ENCODE results near the gene TRA2B. TPM values are rescaled to one million over a fixed set of nuclear protein-coding genes. Genes with fewer than 3 reads are reported as not detected.

Gene TRA2B
- total RNA-seq, 2 experiments from 2014 or later = 194 to 195 TPM

DNA sequence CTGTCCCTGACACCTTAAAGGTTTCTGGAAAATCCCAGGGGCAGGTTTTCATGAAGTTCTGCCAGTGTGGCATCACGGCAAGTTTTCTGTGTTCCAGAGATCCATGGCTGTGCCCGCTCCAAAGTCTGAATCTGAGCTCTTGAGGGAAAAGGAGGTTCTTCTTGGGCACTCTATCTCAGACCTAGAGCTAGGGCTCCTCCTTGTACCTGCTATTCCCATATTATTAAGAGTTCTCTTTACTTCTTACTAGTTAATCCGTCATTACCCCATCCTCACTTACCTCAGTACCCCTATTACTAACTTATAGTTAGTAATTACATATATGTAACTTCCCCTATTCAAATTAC, 5.9 kb upstream of the TRA2B start:
- no peak overlapping the region for H3K4me3 Mint-ChIP-seq
- no peaks in the 10 kb centered on the region for H3K9me3 Mint-ChIP-seq
- ChIA-PET POLR2A (interaction anchor here (0.8 to 1.7 kb wide), 12 partner anchors 9 to 1424 kb away, joined by 3 to 7 read pairs (median 4); partner anchors contain the start of genes DNAJB11, EIF4A2 and RTP4), CTCF (interaction anchor here (0.6 to 3.7 kb wide), 57 partner anchors 9 to 857 kb away, joined by 3 to 62 read pairs (median 4); partner anchors contain the start of gene TBCCD1)
- H3K27ac Mint-ChIP-seq = no peak overlapping the region
- peaks cover 13% of the 10 kb centered on the region for H3K4me1 Mint-ChIP-seq
- DNase-seq = no peak
- H3K27me3 Mint-ChIP-seq = peaks cover 17% of the 10 kb centered on the region
- no peaks in the 10 kb centered on the region for H3K36me3 Mint-ChIP-seq (ENCODE audit: low read depth)

GRCh38 chr3:185942907-185943759, 5.3 kb upstream of the TRA2B start:
- peak overlapping the region; percentile 8 for H3K4me3 Mint-ChIP-seq
- peaks cover 15% of the 10 kb centered on the region for H3K27me3 Mint-ChIP-seq
- peak; percentile 88 for DNase-seq
- CTCF ChIA-PET = interaction anchor here (0.6 to 3.7 kb wide), 61 partner anchors 9 to 1049 kb away, joined by 3 to 62 read pairs (median 4); partner anchors contain the start of genes DNAJB11 and TBCCD1
- H3K27ac Mint-ChIP-seq = no peak overlapping the region
- peaks cover 2% of the 10 kb centered on the region for H3K9me3 Mint-ChIP-seq
- H3K36me3 Mint-ChIP-seq (ENCODE audit: low read depth) = peaks cover 2% of the 10 kb centered on the region
- POLR2A ChIA-PET = interaction anchor here (0.8 to 1.7 kb wide), 15 partner anchors 9 to 1425 kb away, joined by 3 to 7 read pairs (median 3); partner anchors contain the start of genes DNAJB11, EIF4A2 and RTP4
- peaks cover 15% of the 10 kb centered on the region for H3K4me1 Mint-ChIP-seq

- H3K36me3 Mint-ChIP-seq (ENCODE audit: low read depth) = peaks cover 8% of the 10 kb centered on the region
- POLR2A ChIA-PET = interaction anchor here (1.0 to 1.6 kb wide), 4 partner anchors 15 to 628 kb away, joined by 3 to 6 read pairs (median 4); partner anchors contain the start of gene DNAJB11
- no peak overlapping the region for H3K27ac Mint-ChIP-seq
- H3K9me3 Mint-ChIP-seq = peaks cover 2% of the 10 kb centered on the region
- H3K4me3 Mint-ChIP-seq = no peak overlapping the region
- peaks cover 12% of the 10 kb centered on the region for H3K27me3 Mint-ChIP-seq
- no peak for DNase-seq
- CTCF ChIA-PET = interaction anchor here (1.8 to 3.7 kb wide), 10 partner anchors 10 to 629 kb away, joined by 5 to 62 read pairs (median 20); no protein-coding TSS in a partner anchor
- H3K4me1 Mint-ChIP-seq = peaks cover 18% of the 10 kb centered on the region
Observed at GRCh38 chr3:185942396-185942795, 4.6 kb upstream of the TRA2B start.

- Mint-ChIP-seq H3K4me3 (no peak overlapping the region), H3K27ac (no peak overlapping the region), H3K36me3 (ENCODE audit: low read depth) (peaks cover 22% of the 10 kb centered on the region), H3K27me3 (peaks cover 6% of the 10 kb centered on the region), H3K9me3 (peaks cover 2% of the 10 kb centered on the region), H3K4me1 (peaks cover 18% of the 10 kb centered on the region)
- CTCF ChIA-PET = no interaction called here
- no peak for DNase-seq
- POLR2A ChIA-PET = interaction anchor here (0.7 kb wide), 1 partner anchor 18 kb away, joined by 3 read pairs; no protein-coding TSS in a partner anchor
Observed at GRCh38 chr3:185940951-185941350, 3.1 kb upstream of the TRA2B start.

DNA sequence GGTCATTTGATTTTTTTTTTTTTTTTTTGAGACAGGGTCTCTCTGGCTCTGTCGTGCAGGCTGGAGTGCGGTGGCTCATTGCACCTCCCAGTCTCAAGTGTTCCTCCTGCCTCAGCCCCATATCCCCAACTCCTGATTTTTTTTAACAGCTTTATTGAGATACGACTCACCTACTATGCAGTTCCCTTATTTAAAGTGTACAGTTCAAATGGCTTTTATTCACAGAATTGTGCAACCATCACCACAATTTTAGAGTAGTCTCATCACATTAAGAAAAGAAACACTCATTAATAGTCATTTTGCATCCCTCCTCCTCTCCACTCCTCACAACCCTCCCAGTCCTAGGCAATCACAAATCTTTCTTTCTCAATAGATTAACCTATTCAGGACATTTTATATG, 1.9 kb upstream of the TRA2B start:
- H3K4me3 Mint-ChIP-seq = no peak overlapping the region
- peaks cover 34% of the 10 kb centered on the region for H3K36me3 Mint-ChIP-seq (ENCODE audit: low read depth)
- H3K9me3 Mint-ChIP-seq = peaks cover 2% of the 10 kb centered on the region
- H3K27me3 Mint-ChIP-seq = peaks cover 6% of the 10 kb centered on the region
- peaks cover 21% of the 10 kb centered on the region for H3K4me1 Mint-ChIP-seq
- no peak for DNase-seq
- ChIA-PET CTCF (no interaction called here), POLR2A (no interaction called here)
- H3K27ac Mint-ChIP-seq = no peak overlapping the region

GRCh38 chr3:185936814-185937688, 763 bp downstream of the TRA2B start:
- peak overlapping the region; percentile 100 for H3K27ac Mint-ChIP-seq
- H3K4me1 Mint-ChIP-seq = peaks cover 31% of the 10 kb centered on the region
- peaks cover 51% of the 10 kb centered on the region for H3K36me3 Mint-ChIP-seq (ENCODE audit: low read depth)
- peak overlapping the region; percentile 98 for H3K4me3 Mint-ChIP-seq
- DNase-seq = peak; percentile 89
- ChIA-PET CTCF (interaction anchor here (0.9 to 2.3 kb wide), 3 partner anchors 9 to 277 kb away, joined by 3 to 7 read pairs (median 3); no protein-coding TSS in a partner anchor), POLR2A (interaction anchor here (0.7 to 3.9 kb wide), 24 partner anchors 9 to 1431 kb away, joined by 3 to 210 read pairs (median 4); partner anchors contain the start of genes DNAJB11, EIF4A2, RPL39L and RTP4)
- H3K27me3 Mint-ChIP-seq = peaks cover 6% of the 10 kb centered on the region
- peaks cover 2% of the 10 kb centered on the region for H3K9me3 Mint-ChIP-seq

GRCh38 chr3:185936273-185936629, 1.6 kb downstream of the TRA2B start:
- H3K27ac Mint-ChIP-seq = peak overlapping the region; percentile 100
- peaks cover 39% of the 10 kb centered on the region for H3K4me1 Mint-ChIP-seq

DNA sequence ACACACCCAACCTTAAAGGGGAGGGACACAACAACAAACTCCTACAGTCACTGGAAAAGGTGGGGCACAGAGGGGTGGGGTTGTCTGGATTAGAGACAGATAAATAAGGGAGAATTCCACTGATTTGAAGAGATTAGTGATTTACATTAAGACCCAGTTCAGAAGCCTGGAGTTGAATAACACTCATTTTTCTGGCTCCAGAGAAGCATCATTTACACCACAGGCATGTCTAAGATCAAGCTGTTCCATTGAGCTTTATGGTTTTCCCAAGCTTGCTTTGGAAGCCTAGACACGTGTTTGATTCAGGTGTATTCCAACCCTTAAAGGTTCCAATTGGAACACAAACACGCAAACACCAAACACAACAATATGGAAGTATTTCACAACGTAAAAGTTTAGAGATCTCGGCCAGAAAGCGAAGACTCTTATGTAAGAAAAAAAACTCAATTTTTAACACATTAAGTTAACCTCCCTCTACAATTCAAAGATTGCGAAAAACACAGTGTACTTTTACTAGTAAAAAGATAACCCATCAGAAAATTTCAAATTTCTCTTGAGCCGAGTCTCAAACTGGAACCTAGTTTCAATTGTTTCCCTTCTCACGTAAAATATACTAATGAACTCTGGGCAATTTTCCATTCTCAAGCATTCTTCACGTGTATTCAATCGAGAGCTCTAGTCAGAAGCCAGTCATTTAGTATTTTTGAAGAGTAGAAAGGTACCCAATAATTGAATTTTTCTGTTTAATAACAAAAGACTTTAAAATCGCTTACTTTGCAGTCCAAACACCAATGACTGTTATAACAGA, 2.1 kb downstream of the TRA2B start:
- peak overlapping the region; percentile 98 for H3K4me3 Mint-ChIP-seq
- DNase-seq = no peak
- ChIA-PET CTCF (interaction anchor here (0.9 to 2.3 kb wide), 2 partner anchors 8 to 11 kb away, joined by 3 to 7 read pairs; no protein-coding TSS in a partner anchor), POLR2A (interaction anchor here (0.5 to 3.9 kb wide), 8 partner anchors 11 to 1889 kb away, joined by 3 to 210 read pairs (median 24); partner anchors contain the start of genes DNAJB11, EIF4A2 and TBCCD1)
- peak overlapping the region; percentile 100 for H3K27ac Mint-ChIP-seq
- H3K27me3 Mint-ChIP-seq = peaks cover 6% of the 10 kb centered on the region
- peaks cover 2% of the 10 kb centered on the region for H3K9me3 Mint-ChIP-seq
- peaks cover 44% of the 10 kb centered on the region for H3K4me1 Mint-ChIP-seq
- H3K36me3 Mint-ChIP-seq (ENCODE audit: low read depth) = peaks cover 65% of the 10 kb centered on the region

More at GRCh38 chr3:185936273-185936629, 1.6 kb downstream of the TRA2B start:
- Mint-ChIP-seq H3K27me3 (peaks cover 6% of the 10 kb centered on the region), H3K9me3 (peaks cover 2% of the 10 kb centered on the region), H3K36me3 (ENCODE audit: low read depth) (peaks cover 59% of the 10 kb centered on the region), H3K4me3 (peak overlapping the region; percentile 98)
- no peak for DNase-seq
- ChIA-PET CTCF (interaction anchor here (0.9 to 2.3 kb wide), 2 partner anchors 8 to 11 kb away, joined by 3 to 7 read pairs; no protein-coding TSS in a partner anchor), POLR2A (interaction anchor here (0.6 to 3.9 kb wide), 7 partner anchors 11 to 1890 kb away, joined by 3 to 210 read pairs (median 44); partner anchors contain the start of genes DNAJB11, EIF4A2 and TBCCD1)

GRCh38 chr3:185934767-185935464, 2.9 kb downstream of the TRA2B start:
- Mint-ChIP-seq H3K4me1 (peaks cover 52% of the 10 kb centered on the region), H3K27ac (peak overlapping the region; percentile 100)

DNA sequence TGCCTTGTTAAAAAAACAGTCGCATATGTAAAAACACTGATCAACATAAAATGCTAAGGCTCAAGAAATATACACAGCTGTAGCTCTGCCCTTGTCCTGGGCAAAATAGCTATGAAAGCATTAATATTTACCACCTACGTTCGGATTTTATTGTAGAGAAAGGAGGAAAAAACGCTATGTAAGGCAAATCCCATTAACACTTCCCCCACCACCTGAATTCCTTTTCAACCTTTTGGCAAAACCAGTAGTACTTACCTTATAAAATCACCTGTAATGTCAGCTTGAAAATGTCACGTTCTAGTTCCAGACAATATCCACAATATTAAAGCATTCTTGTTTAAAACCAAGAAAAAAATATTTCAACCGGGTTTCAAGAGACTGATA, 3.6 kb downstream of the TRA2B start:
- Mint-ChIP-seq H3K9me3 (peaks cover 2% of the 10 kb centered on the region), H3K27me3 (peaks cover 2% of the 10 kb centered on the region), H3K4me1 (peaks cover 58% of the 10 kb centered on the region), H3K36me3 (ENCODE audit: low read depth) (peaks cover 80% of the 10 kb centered on the region), H3K27ac (peak overlapping the region; percentile 100), H3K4me3 (peak overlapping the region; percentile 98)
- no peak for DNase-seq
- POLR2A ChIA-PET = interaction anchor here (0.7 to 6.1 kb wide), 6 partner anchors 9 to 850 kb away, joined by 3 to 50 read pairs (median 10); partner anchors contain the start of gene EIF4A2
- CTCF ChIA-PET = interaction anchor here (0.7 to 1.4 kb wide), 2 partner anchors 9 to 11 kb away, joined by 3 to 11 read pairs; no protein-coding TSS in a partner anchor

More at GRCh38 chr3:185934767-185935464, 2.9 kb downstream of the TRA2B start:
- peaks cover 5% of the 10 kb centered on the region for H3K27me3 Mint-ChIP-seq
- H3K4me3 Mint-ChIP-seq = peak overlapping the region; percentile 98
- ChIA-PET CTCF (interaction anchor here (0.7 to 2.3 kb wide), 3 partner anchors 7 to 12 kb away, joined by 3 to 11 read pairs (median 7); no protein-coding TSS in a partner anchor), POLR2A (interaction anchor here (0.5 to 6.1 kb wide), 11 partner anchors 8 to 849 kb away, joined by 3 to 210 read pairs (median 39); partner anchors contain the start of genes DNAJB11, EIF4A2 and TBCCD1)
- peaks cover 2% of the 10 kb centered on the region for H3K9me3 Mint-ChIP-seq
- peaks cover 72% of the 10 kb centered on the region for H3K36me3 Mint-ChIP-seq (ENCODE audit: low read depth)
- no peak for DNase-seq

Measured in activated CD4-positive, alpha-beta memory T cell treated with anti-CD3 and anti-CD28 coated beads, Interleukin-2, amount 10 ng/mL, durations not matched to agents 7 days and 5 days (primary cell).